HG03457 (cell line): ENCODE measurements around the gene CCDC18.
"Not testable (repeated sequence)": the region's sequence is repeated elsewhere in the genome, so short reads cannot be mapped to it uniquely, and the experiment has no call there.

ENCODE experiments used
- ATAC-seq: cut with Tn5 transposase; IDR thresholded peaks from one replicate; pipeline ENCODE4 v1.9.1; 2021; ENCODE audit warnings: moderate number of reproducible peaks; ENCODE audit not compliant: unreplicated experiment

The CCDC18 gene

GRCh38 chr1:93238425-93238824, 57.9 kb downstream of the CCDC18 start:
- no peak for ATAC-seq

GRCh38 chr1:93239863-93240262, 59.3 kb downstream of the CCDC18 start:
- no peak for ATAC-seq

- ATAC-seq: not testable (repeated sequence)
Measured at GRCh38 chr1:93243233-93243632, 62.7 kb downstream of the CCDC18 start.

DNA sequence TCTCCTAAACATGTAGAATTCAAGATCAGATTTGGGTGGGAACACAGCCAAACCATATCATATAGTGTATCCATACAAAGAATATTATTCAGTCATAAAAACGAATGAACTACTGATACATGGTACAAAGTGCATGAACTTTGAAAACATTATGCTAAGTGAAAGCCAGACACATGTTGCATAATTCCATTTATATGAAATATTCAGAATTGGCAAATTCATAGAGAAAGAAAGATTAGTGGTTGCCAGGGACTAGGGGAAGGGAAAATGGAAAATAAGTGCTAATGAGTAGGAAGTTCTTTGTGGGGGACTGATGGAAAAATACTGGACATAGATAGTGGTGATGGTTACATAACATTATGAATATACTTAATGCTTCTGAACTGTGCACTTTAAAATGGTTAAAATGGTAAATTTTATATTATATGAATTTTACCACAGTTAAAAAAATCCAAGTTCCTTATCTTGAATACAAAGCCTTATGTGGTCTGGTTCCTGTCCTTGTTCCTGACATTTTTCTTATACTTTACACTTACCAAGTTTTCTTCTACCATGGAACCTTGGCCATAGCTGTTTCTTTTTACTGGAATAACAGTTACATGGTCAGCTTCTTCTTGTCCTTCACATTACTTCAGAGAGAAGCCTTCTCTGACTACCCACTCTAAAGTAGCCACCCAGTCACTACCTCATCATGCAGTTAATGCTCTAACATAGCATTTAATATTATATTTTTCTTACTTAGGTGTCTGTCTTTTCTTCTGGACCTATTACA, 64.0 kb downstream of the CCDC18 start:
- ATAC-seq: no peak

DNA sequence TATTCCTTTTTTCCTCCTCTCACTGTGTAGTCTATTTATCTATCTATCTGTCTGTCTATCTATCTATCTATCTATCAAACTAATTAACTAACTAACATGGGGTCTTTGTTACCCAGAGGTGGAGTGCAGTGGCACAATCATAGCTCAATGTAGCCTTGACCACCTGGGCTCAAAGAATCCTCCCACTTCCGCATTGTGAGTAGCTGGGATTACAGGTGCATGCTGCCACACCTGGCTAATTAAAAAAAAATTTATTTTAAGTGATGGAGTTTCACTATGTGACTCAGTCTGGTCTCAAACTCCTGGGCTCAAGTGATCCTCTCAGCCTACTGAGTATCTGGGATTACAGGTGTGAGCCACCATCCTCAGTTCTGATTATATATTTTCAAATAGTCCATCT, 71.4 kb downstream of the CCDC18 start:
- no peak for ATAC-seq

GRCh38 chr1:93252598-93252997, 72.1 kb downstream of the CCDC18 start:
- ATAC-seq: no peak

DNA sequence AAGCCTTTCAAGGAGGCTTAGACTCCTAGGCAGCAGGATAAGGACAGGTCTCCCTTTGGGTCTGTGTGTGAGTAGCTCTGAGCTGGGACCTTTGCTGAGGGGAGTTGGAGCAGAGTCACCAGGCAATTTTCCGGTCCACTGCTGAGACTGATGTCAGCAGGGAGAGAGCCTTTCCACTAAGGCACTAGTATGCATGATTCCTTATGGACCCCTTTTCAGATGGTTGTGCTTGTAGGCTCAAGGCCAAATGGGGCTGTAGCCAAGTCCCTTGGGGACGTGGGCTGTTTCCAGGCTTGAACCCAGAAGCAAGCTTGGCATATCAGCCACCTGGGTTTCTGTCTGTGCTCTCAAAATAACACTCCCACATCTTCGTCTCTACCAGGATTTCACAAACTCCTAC, 73.0 kb downstream of the CCDC18 start:
- no peak for ATAC-seq

DNA sequence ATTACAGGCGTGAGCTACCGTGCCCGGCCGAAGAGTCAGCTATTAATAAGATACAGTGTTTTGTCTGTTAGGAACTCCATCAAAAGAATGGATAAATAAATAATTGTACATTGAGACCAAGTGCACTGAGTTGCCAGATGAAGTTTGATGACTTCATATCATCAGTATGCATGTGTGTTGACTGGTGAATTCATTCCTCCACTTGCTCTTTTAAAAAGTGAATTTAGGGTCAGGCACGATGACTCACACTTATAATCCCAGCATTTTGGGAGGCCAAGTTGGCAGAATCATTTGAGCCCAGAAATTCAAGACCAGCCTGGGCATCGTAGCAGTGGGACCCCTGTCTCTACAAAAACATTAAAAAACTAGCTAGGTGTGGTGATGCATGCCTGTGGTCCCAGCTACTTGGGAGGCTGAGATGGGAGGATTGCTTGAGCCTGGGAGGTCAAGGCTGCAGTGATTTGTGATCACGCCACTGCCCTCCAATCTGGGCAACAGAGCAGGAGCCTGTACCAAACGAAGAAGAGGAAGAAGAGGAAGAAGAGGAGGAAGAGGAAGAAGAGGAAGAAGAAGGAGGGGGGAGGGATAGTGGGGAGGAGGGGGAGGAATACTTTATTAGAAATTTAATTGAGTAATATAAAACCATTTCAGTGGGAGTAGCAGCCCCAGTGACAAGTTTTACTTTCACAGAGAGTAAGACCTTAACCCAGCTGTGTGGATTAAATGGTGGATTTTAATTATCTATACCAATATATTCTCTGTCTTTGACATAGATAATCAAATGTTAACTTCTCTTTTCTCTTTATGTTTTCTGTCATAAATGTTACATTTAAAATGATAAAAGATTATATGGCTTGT, 74.9 kb downstream of the CCDC18 start:
- ATAC-seq: no peak

- no peak for ATAC-seq
Measured at GRCh38 chr1:93256433-93256832, 75.9 kb downstream of the CCDC18 start.

- ATAC-seq: no peak
Measured at GRCh38 chr1:93257889-93258288, 77.4 kb downstream of the CCDC18 start.

DNA sequence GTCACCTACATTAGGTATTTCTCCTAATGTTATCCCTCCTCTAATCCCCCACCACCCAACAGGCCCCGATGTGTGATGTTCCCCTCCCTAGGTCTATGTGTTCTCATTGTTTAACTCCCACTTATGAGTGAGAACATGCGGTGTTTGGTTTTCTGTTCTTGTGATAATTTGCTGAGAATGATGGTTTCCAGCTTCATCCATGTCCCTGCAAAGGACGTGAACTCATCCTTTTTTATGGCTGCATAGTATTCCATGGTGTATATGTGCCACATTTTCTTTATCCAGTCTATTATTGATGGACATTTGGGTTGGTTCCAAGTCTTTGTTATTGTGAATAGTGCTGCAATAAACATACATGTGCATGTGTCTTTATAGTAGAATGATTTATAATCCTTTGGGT, 80.2 kb downstream of the CCDC18 start:
- ATAC-seq: not testable (repeated sequence)

- ATAC-seq: no peak
Measured at GRCh38 chr1:93262645-93263044, 82.1 kb downstream of the CCDC18 start.

DNA sequence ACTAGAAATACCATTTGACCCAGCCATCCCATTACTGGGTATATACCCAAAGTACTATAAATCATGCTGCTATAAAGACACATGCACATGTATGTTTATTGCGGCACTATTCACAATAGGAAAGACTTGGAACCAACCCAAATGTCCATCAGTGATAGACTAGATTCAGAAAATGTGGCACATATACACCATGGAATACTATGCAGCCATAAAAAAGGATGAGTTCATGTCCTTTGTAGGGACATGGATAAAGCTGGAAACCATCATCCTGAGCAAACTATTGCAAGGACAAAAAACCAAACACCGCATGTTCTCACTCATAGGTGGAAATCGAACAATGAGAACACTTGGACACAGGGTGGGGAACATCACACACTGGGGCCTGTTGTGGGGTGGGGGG, 88.4 kb downstream of the CCDC18 start:
- ATAC-seq: not testable (repeated sequence)

DNA sequence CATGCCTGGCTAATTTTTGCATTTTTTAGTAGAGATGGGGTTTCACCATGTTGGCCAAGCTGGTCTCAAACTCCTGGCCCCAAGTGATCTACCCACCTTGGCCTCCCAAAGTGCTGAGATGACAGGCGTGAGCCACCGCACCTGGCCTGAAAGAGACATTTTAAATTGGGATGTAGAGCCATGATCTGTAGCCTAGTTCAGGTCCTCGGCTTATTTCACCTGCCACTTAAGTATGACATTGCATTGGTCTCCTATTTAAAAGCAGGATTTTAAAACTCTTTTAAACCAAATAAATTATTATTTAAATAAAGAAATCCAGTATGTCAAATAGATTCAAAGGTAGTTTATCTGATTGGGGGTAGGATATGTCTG, 94.7 kb downstream of the CCDC18 start:
- ATAC-seq: not testable (repeated sequence)

DNA sequence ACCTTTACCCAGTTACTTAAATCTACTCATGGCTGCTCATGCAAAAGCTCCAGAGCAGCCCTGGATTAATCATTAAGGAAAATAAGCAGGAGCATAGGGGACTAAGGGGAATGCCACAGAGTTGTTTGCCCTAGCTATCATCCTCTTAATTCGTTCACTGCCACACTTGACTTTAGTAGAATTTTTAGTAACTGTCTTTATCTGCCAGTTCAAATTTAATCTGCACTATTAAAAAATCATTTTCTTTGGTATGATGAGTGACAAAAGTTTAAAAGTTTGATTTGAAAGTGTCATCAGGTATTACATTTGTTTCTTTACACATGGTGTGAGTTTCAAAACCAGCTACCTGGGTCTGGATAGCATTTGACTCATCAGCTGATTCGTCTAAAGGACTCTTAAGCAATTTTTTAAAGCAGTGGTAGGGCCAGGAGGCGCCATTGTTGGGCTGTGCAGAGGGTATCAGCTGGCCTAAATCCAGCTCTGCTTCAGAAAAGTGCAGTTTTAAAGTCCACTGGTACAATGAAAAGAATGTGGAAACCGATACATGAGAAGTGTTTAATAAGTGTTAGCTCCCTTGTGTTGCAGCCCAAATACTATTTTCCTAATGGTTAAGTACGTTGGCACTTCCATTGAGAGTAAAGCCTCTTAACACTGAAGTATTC, 95.2 kb downstream of the CCDC18 start:
- ATAC-seq: no peak

- ATAC-seq: not testable (repeated sequence)
Measured at GRCh38 chr1:93277530-93277929, 97.0 kb downstream of the CCDC18 start.

GRCh38 chr1:93283496-93283895, 103.0 kb downstream of the CCDC18 start:
- no peak for ATAC-seq

- ATAC-seq: no peak
Measured at GRCh38 chr1:93288558-93288957, 108.0 kb downstream of the CCDC18 start.

DNA sequence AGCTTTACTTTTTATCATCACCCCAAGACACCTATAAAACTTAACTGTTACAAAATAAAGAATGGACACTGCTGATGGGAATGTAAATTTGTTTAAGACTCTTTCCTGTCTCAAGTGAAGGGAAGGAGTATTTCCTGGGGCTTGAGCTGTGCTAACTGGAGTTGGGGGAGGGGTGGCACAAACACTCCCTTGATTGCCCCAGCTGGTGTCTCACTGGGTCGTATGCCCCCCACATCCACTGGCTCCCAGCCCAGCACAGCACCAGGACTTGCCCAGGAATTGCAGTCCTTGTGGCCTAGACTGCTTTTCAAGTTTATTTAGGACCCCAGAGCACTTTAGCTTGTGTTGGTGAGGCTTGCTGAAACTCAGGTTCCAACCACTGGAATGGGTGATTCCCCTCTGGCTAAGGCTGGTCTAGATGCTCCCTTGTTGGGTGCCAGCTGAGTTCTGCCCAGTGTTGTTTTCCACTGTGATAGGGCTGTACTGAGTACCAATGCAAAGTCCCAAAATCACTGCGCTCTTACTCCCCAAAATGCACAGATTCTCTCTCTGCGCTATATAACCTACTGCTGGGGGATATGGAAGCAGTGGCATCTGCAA, 116.1 kb downstream of the CCDC18 start:
- ATAC-seq: no peak

GRCh38 chr1:93301131-93301530, 120.6 kb downstream of the CCDC18 start:
- no peak for ATAC-seq

- no peak for ATAC-seq
Measured at GRCh38 chr1:93302078-93302477, 121.6 kb downstream of the CCDC18 start.
